ENCODE data around the gene LRRC52.
"Not testable (repeated sequence)": the region's sequence is repeated elsewhere in the genome, so short reads cannot be mapped to it uniquely, and the experiment has no call there.

The LRRC52 gene

GRCh38 chr1:165565751-165566490 lies 22.1 kb downstream of the LRRC52 start:
- no peak overlapping the region for H3K9ac ChIP-seq (ENCODE audit: low read length)
- H3K4me1 ChIP-seq (ENCODE audit: control insufficient read depth, low read depth, low read length) = peaks cover 5% of the 10 kb centered on the region
- H3K27ac ChIP-seq (ENCODE audit: low read length) = no peak overlapping the region
- H3K9me3 ChIP-seq (ENCODE audit: control insufficient read depth, low read depth, low read length) = no peaks in the 10 kb centered on the region
- no peaks in the 10 kb centered on the region for H3K36me3 ChIP-seq (ENCODE audit: control insufficient read depth, low read depth, low read length)
- H3K27me3 ChIP-seq (ENCODE audit: control insufficient read depth, insufficient read depth, low read length) = no peaks in the 10 kb centered on the region
- H3K4me3 ChIP-seq (ENCODE audit: low read length) = no peak overlapping the region

GRCh38 chr1:165570078-165570477 lies 26.3 kb downstream of the LRRC52 start:
- no peaks in the 10 kb centered on the region for H3K27me3 ChIP-seq (ENCODE audit: control insufficient read depth, insufficient read depth, low read length)
- H3K36me3 ChIP-seq (ENCODE audit: control insufficient read depth, low read depth, low read length) = no peaks in the 10 kb centered on the region
- H3K4me1 ChIP-seq (ENCODE audit: control insufficient read depth, low read depth, low read length) = no peaks in the 10 kb centered on the region
- H3K9me3 ChIP-seq (ENCODE audit: control insufficient read depth, low read depth, low read length) = no peaks in the 10 kb centered on the region
- H3K27ac ChIP-seq (ENCODE audit: low read length) = no peak overlapping the region
- H3K9ac ChIP-seq (ENCODE audit: low read length) = no peak overlapping the region
- H3K4me3 ChIP-seq (ENCODE audit: low read length) = no peak overlapping the region

DNA sequence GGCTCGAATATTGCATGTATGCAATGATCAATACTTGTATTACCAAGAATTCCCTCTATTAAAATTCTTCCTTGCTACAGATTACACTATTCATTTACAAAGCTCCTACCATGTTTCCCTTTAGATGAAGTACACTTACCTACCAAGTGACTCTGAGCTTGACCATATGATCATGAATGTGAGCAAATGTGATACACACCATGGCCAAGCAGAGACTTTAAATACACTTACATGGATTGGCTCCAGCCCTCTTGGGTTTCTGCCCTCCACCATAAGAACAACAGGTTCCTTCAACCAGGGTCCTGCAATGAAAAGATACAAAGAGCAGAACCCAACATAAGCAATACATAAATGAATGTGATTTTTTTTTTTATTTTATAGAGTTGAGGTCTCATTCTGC lies 30.0 kb downstream of the LRRC52 start:
- Histone ChIP-seq H3K27ac (ENCODE audit: low read length) (no peak overlapping the region), H3K9ac (ENCODE audit: low read length) (no peak overlapping the region), H3K27me3 (ENCODE audit: control insufficient read depth, insufficient read depth, low read length) (no peaks in the 10 kb centered on the region), H3K36me3 (ENCODE audit: control insufficient read depth, low read depth, low read length) (no peaks in the 10 kb centered on the region), H3K4me1 (ENCODE audit: control insufficient read depth, low read depth, low read length) (no peaks in the 10 kb centered on the region), H3K4me3 (ENCODE audit: low read length) (no peak overlapping the region), H3K9me3 (ENCODE audit: control insufficient read depth, low read depth, low read length) (no peaks in the 10 kb centered on the region)

DNA sequence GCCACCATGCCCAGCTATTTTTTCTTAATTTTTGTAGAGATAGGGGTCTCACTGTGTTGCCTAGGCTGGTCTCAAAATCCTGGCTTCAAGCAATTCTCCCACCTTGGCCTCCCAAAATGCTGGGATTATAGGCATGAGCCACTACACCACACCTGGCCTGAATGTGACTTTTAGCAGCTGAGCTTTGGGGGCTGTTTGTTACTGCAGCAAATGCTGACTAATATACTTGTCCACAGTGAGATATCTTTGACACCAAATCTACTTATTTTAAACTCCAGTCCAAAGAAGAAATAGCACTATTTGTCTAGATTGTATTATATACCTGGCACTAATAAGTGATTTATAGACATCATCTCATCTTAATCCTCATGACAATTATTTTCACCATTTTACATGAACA lies 30.5 kb downstream of the LRRC52 start:
- H3K36me3 ChIP-seq (ENCODE audit: control insufficient read depth, low read depth, low read length) = no peaks in the 10 kb centered on the region
- no peaks in the 10 kb centered on the region for H3K27me3 ChIP-seq (ENCODE audit: control insufficient read depth, insufficient read depth, low read length)
- no peaks in the 10 kb centered on the region for H3K4me1 ChIP-seq (ENCODE audit: control insufficient read depth, low read depth, low read length)
- H3K9ac ChIP-seq (ENCODE audit: low read length) = no peak overlapping the region
- no peaks in the 10 kb centered on the region for H3K9me3 ChIP-seq (ENCODE audit: control insufficient read depth, low read depth, low read length)
- no peak overlapping the region for H3K4me3 ChIP-seq (ENCODE audit: low read length)
- no peak overlapping the region for H3K27ac ChIP-seq (ENCODE audit: low read length)

DNA sequence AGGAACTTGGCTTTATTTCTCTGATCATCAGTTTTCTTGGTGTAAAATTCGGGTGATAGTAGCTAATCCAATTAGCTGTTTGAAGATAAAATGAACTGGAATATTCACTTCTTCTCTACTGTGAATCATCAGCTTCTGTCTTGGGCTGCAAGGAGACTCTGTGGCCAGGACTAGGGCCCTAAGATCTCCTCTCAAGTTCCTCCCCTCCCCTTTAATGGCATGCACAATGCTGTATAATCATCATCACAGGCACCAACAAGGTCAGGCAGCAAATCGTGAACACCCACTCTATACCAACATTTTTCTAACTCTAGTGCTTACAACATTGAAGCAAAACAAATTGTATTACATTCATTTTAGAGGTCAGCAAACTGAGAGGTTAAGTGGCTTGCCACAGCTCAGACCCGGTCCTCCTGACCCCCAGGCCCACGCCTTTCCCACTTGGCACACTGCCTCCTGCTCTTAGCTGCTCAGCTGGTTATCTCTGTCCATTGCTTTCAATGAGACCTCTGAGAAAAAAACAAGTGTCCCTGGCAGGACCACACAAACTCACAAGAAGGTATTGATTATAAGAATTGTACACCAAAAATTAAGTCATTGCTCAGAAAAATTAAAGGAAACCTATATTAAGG lies 31.8 kb downstream of the LRRC52 start:
- Histone ChIP-seq H3K4me1 (ENCODE audit: control insufficient read depth, low read depth, low read length) (no peaks in the 10 kb centered on the region), H3K9ac (ENCODE audit: low read length) (no peak overlapping the region), H3K27me3 (ENCODE audit: control insufficient read depth, insufficient read depth, low read length) (no peaks in the 10 kb centered on the region), H3K27ac (ENCODE audit: low read length) (no peak overlapping the region), H3K9me3 (ENCODE audit: control insufficient read depth, low read depth, low read length) (no peaks in the 10 kb centered on the region), H3K4me3 (ENCODE audit: low read length) (no peak overlapping the region), H3K36me3 (ENCODE audit: control insufficient read depth, low read depth, low read length) (no peaks in the 10 kb centered on the region)

- no peak overlapping the region for H3K4me3 ChIP-seq (ENCODE audit: low read length)
- no peaks in the 10 kb centered on the region for H3K9me3 ChIP-seq (ENCODE audit: control insufficient read depth, low read depth, low read length)
- no peak overlapping the region for H3K9ac ChIP-seq (ENCODE audit: low read length)
- no peaks in the 10 kb centered on the region for H3K27me3 ChIP-seq (ENCODE audit: control insufficient read depth, insufficient read depth, low read length)
- no peak overlapping the region for H3K27ac ChIP-seq (ENCODE audit: low read length)
- H3K36me3 ChIP-seq (ENCODE audit: control insufficient read depth, low read depth, low read length) = no peaks in the 10 kb centered on the region
- H3K4me1 ChIP-seq (ENCODE audit: control insufficient read depth, low read depth, low read length) = no peaks in the 10 kb centered on the region
Measured at GRCh38 chr1:165576536-165576935, 32.7 kb downstream of the LRRC52 start.

DNA sequence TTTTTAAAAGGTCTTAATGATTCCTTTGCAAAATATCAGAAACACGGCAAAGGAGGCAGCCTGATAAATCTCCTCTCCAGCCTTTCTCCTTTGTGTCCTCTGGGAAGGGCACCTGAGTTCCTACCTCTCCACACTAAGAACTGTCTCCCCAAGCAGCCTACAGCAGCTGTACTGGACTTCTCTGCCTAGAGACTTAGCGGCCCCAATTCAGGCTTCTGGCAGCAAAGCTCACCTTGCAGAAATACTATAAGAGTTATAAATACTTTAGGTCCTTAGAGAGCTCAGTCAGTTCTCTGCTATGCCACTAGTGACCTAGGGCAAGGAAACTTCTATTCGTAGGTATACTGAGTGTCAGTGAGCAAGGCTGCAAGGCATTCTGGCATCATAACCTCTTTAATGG lies 33.9 kb downstream of the LRRC52 start:
- H3K27me3 ChIP-seq (ENCODE audit: control insufficient read depth, insufficient read depth, low read length) = no peaks in the 10 kb centered on the region
- no peaks in the 10 kb centered on the region for H3K4me1 ChIP-seq (ENCODE audit: control insufficient read depth, low read depth, low read length)
- no peak overlapping the region for H3K9ac ChIP-seq (ENCODE audit: low read length)
- H3K4me3 ChIP-seq (ENCODE audit: low read length) = no peak overlapping the region
- H3K27ac ChIP-seq (ENCODE audit: low read length) = no peak overlapping the region
- no peaks in the 10 kb centered on the region for H3K36me3 ChIP-seq (ENCODE audit: control insufficient read depth, low read depth, low read length)
- H3K9me3 ChIP-seq (ENCODE audit: control insufficient read depth, low read depth, low read length) = no peaks in the 10 kb centered on the region

GRCh38 chr1:165580931-165581871 lies 37.4 kb downstream of the LRRC52 start:
- Histone ChIP-seq H3K27me3 (ENCODE audit: control insufficient read depth, insufficient read depth, low read length) (no peaks in the 10 kb centered on the region), H3K4me1 (ENCODE audit: control insufficient read depth, low read depth, low read length) (peaks cover 1% of the 10 kb centered on the region), H3K36me3 (ENCODE audit: control insufficient read depth, low read depth, low read length) (no peaks in the 10 kb centered on the region), H3K27ac (ENCODE audit: low read length) (no peak overlapping the region), H3K9me3 (ENCODE audit: control insufficient read depth, low read depth, low read length) (no peaks in the 10 kb centered on the region), H3K9ac (ENCODE audit: low read length) (no peak overlapping the region), H3K4me3 (ENCODE audit: low read length) (no peak overlapping the region)

DNA sequence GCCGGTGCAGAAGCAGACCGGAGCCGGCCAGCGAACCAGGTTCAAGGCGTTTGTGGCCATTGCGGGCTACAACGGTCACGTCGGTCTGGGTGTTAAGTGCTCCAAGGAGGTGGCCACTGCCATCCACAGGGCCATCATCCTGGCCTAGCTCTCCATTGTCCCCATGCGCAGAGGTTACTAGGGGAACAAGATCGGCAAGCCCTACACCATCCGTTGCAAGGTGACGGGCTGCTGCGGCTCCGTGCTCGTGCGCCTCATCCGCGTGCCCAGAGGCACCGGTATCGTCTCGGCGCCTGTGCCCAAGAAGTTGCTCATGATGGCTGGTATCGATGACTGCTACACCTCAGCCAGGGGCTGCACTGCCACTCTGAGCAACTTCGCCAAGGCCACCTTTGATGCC lies 38.1 kb downstream of the LRRC52 start:
- H3K27me3 ChIP-seq (ENCODE audit: control insufficient read depth, insufficient read depth, low read length) = no peaks in the 10 kb centered on the region
- no peak overlapping the region for H3K27ac ChIP-seq (ENCODE audit: low read length)
- H3K9ac ChIP-seq (ENCODE audit: low read length) = no peak overlapping the region
- peaks cover 5% of the 10 kb centered on the region for H3K4me1 ChIP-seq (ENCODE audit: control insufficient read depth, low read depth, low read length)
- no peak overlapping the region for H3K4me3 ChIP-seq (ENCODE audit: low read length)
- H3K9me3 ChIP-seq (ENCODE audit: control insufficient read depth, low read depth, low read length) = no peaks in the 10 kb centered on the region
- H3K36me3 ChIP-seq (ENCODE audit: control insufficient read depth, low read depth, low read length) = no peaks in the 10 kb centered on the region

DNA sequence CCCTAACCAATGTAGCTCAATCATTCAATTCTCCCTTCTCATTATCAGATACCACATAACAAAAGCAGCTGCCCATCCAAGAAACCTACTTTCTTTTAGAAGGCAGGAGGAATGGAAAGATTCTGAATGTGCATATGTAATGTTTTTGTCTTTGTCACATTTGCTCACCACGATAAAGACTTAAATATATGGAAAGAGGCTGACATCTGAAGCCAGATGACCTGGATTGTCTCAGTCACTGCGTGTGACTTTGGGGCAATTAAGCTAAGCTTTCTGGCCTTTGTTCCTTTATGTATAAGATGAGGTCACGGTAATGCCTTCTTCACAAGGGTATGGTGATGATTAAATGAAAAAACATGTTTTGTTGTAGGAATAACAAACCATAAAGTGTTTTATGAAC lies 42.6 kb downstream of the LRRC52 start:
- Histone ChIP-seq H3K27me3 (ENCODE audit: control insufficient read depth, insufficient read depth, low read length) (no peaks in the 10 kb centered on the region), H3K9ac (ENCODE audit: low read length) (no peak overlapping the region), H3K27ac (ENCODE audit: low read length) (no peak overlapping the region), H3K4me1 (ENCODE audit: control insufficient read depth, low read depth, low read length) (peaks cover 5% of the 10 kb centered on the region), H3K36me3 (ENCODE audit: control insufficient read depth, low read depth, low read length) (no peaks in the 10 kb centered on the region), H3K4me3 (ENCODE audit: low read length) (no peak overlapping the region), H3K9me3 (ENCODE audit: control insufficient read depth, low read depth, low read length) (no peaks in the 10 kb centered on the region)

DNA sequence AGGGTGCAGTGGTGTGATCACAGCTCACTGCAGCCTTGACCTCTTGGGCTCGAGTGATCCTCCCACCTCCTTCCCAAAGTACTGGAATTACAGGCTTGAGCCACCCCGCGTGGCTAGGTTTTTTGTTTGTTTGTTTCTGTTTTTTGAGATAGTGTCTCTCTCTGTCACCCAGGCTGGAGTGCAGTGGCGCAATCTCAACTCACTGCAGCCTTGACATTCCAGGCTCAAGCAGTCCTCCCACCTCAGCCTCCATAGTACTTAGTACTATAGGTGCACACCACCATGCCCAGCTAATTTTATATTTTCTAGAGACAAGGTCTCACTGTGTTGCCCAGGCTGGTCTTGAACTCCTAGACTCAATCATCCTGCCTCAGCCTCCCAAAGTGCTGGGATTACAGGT lies 47.6 kb downstream of the LRRC52 start:
- not testable (repeated sequence) for H3K4me1 ChIP-seq (ENCODE audit: control insufficient read depth, low read depth, low read length); H3K4me3 ChIP-seq (ENCODE audit: low read length); H3K9ac ChIP-seq (ENCODE audit: low read length); H3K27me3 ChIP-seq (ENCODE audit: control insufficient read depth, insufficient read depth, low read length); H3K36me3 ChIP-seq (ENCODE audit: control insufficient read depth, low read depth, low read length); H3K27ac ChIP-seq (ENCODE audit: low read length); H3K9me3 ChIP-seq (ENCODE audit: control insufficient read depth, low read depth, low read length)
